HepG2 (cell line): ENCODE data around the gene TMF1. TPM values are rescaled to one million over a fixed set of nuclear protein-coding genes. Genes with fewer than 3 reads are reported as not detected.

Experiments
- CENPT ChIP-seq: sonication (generic); formaldehyde crosslinking; IDR thresholded peaks from 2 replicates; pipeline ENCODE4 v1.8.0; 2022; ENCODE audit warnings: low read depth, mild to moderate bottlenecking, moderate library complexity, missing genetic modification reagents
- HOXD1 ChIP-seq: sonication (generic); formaldehyde crosslinking; IDR thresholded peaks from 2 replicates; pipeline ENCODE4 v1.5.0; 2020; ENCODE audit warnings: missing genetic modification reagents
- MYC ChIP-seq: sonication (generic); formaldehyde crosslinking; IDR thresholded peaks from 2 replicates; pipeline ENCODE4 v1.9.0; 2021; ENCODE audit warnings: missing genetic modification reagents, borderline replicate concordance
- NFATC3 ChIP-seq: sonication (generic); formaldehyde crosslinking; IDR thresholded peaks from 2 replicates; pipeline ENCODE4 v1.5.1; 2020; ENCODE audit warnings: mild to moderate bottlenecking, missing genetic modification reagents
- SETDB1 ChIP-seq: sonication (generic); formaldehyde crosslinking; IDR thresholded peaks from 2 replicates; pipeline ENCODE4 v1.5.1; 2020; ENCODE audit warnings: missing genetic modification reagents, mild to moderate bottlenecking, borderline replicate concordance
- ZNF431 ChIP-seq: sonication (generic); formaldehyde crosslinking; IDR thresholded peaks from 2 replicates; pipeline ENCODE4 v1.9.0; 2022; ENCODE audit warnings: missing genetic modification reagents, low read depth, mild to moderate bottlenecking, borderline replicate concordance
- ZNF546 ChIP-seq: sonication (generic); formaldehyde crosslinking; conservative IDR thresholded peaks from 2 replicates; pipeline ENCODE4 v1.8.1; 2023; ENCODE audit warnings: mild to moderate bottlenecking, missing genetic modification reagents
- ZNF7 ChIP-seq: IDR thresholded peaks from 2 replicates; pipeline ENCODE4 v1.6.1; 2016; ENCODE audit warnings: missing biosample characterization, missing genetic modification reagents
- ZNF878 ChIP-seq: sonication (generic); formaldehyde crosslinking; IDR thresholded peaks from 2 replicates; pipeline ENCODE4 v1.8.1; 2023; ENCODE audit warnings: mild to moderate bottlenecking, missing genetic modification reagents, moderate library complexity
- polyA plus RNA-seq, 8 experiments: library from polyadenylated mRNA; depleted of rRNA in 3 of 8; stranded (reverse) in 7 of 8; unstranded in 1 of 8; fragments of >200 nt; fragmentation: Illumina TruSeq in 4 of 8; extraction: Trizol in 4 of 8; gene quantifications; 2 replicates each; pipeline versions ENCODE4 v1.2.1 to v1.2.3, GENCODE V29; 2011 to 2016; ENCODE audit warnings: low read depth in 4 of 8, missing spikeins in 1 of 8, mixed read lengths in 1 of 8; ENCODE audit not compliant: insufficient read depth in 1 of 8
- total RNA-seq, 5 experiments: library from RNA; depleted of rRNA; stranded (reverse); fragments of >200 nt; fragmentation: Illumina TruSeq; extraction: Trizol; gene quantifications; 2 replicates each; pipeline ENCODE4 v1.2.3, GENCODE V29; 2016; ENCODE audit warnings: low read depth in 1 of 5
- TF ChIP-seq, protein P1 (sequence below), 2 experiments: sonication (generic) in 1 of 2; formaldehyde crosslinking in 1 of 2; IDR thresholded peaks; 2 replicates each; pipeline versions ENCODE4 v1.5.1 to v1.6.1; 2011 to 2020; ENCODE audit warnings: borderline replicate concordance in 1 of 2, low read depth in 1 of 2, low read length in 1 of 2, mild to moderate bottlenecking in 1 of 2, missing genetic modification reagents in 1 of 2, moderate library complexity in 1 of 2
- TF ChIP-seq, protein P2 (sequence below): sonication (generic); formaldehyde crosslinking; IDR thresholded peaks from 2 replicates; pipeline ENCODE4 v1.5.1; 2020; ENCODE audit warnings: missing genetic modification reagents, mild to moderate bottlenecking, borderline replicate concordance
- TF ChIP-seq, protein P3 (sequence below): sonication (generic); formaldehyde crosslinking; IDR thresholded peaks from 2 replicates; pipeline ENCODE4 v1.8.1; 2022; ENCODE audit warnings: low read depth, mild to moderate bottlenecking, missing genetic modification reagents
- TF ChIP-seq, protein P4 (sequence below): sonication (generic); formaldehyde crosslinking; IDR thresholded peaks from 2 replicates; pipeline ENCODE4 v1.4.0; 2020; ENCODE audit warnings: mild to moderate bottlenecking, missing genetic modification reagents, borderline replicate concordance

The TMF1 gene
- total and polyA plus RNA-seq, 2 of the 13 experiments (the other 11 are each of a cell fraction or from before 2014, with no cell fraction given), result 12.1 to 38.4 TPM

DNA sequence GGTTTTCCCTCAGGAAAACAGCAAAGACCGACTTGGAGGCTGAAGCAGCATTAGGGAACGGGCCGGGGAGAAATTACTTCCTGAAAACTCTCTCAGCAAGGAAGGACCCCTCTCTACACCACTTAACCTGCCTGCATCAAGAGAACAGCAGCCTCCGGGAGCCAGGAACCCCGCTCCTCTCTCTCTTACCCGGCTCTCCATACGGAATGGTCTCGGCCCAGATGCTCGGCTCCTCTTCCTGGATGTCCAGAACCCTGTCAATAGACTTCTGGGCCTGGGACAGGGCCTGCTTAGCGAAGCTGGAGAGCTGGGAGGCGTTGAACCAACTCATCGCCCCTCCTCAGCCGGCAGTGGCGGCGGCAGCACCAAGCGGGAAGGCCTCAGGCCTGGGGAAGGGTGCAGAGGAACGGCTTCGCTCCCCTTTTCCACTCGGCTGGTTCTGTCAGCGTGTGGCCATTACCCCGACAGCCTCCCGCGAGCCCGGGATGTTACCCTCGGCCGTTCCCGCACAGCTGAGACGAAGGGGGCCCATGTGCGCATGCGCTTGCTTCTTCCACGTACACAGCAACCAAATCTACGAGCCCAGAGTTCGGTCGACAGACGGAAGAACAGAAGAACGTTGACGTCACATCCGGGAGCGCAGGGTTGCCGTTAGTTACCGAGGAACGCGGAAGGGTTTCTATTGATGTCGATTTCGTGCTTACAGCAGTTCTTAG is at the start of gene TMF1 (continued):
- TF ChIP-seq, protein P1, sequence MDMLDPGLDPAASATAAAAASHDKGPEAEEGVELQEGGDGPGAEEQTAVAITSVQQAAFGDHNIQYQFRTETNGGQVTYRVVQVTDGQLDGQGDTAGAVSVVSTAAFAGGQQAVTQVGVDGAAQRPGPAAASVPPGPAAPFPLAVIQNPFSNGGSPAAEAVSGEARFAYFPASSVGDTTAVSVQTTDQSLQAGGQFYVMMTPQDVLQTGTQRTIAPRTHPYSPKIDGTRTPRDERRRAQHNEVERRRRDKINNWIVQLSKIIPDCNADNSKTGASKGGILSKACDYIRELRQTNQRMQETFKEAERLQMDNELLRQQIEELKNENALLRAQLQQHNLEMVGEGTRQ (IDR thresholded peaks at IDR 0.05; ENCODE audit: low read depth, low read length), result no peak
- TF ChIP-seq, protein P1 (CRISPR knock-in tag; IDR thresholded peaks at IDR 0.05; ENCODE audit: borderline replicate concordance), result no peak
- TF ChIP-seq ZNF546, result no peak
- TF ChIP-seq, protein P2, sequence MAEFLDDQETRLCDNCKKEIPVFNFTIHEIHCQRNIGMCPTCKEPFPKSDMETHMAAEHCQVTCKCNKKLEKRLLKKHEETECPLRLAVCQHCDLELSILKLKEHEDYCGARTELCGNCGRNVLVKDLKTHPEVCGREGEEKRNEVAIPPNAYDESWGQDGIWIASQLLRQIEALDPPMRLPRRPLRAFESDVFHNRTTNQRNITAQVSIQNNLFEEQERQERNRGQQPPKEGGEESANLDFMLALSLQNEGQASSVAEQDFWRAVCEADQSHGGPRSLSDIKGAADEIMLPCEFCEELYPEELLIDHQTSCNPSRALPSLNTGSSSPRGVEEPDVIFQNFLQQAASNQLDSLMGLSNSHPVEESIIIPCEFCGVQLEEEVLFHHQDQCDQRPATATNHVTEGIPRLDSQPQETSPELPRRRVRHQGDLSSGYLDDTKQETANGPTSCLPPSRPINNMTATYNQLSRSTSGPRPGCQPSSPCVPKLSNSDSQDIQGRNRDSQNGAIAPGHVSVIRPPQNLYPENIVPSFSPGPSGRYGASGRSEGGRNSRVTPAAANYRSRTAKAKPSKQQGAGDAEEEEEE (CRISPR knock-in tag), result no peak; the same call in 1 of the 2 replicates
- peak; percentile 34; the same call in 1 of the 2 replicates for TF ChIP-seq MYC (CRISPR knock-in tag)
- TF ChIP-seq SETDB1 (CRISPR knock-in tag), result no peak
- TF ChIP-seq, protein P3, sequence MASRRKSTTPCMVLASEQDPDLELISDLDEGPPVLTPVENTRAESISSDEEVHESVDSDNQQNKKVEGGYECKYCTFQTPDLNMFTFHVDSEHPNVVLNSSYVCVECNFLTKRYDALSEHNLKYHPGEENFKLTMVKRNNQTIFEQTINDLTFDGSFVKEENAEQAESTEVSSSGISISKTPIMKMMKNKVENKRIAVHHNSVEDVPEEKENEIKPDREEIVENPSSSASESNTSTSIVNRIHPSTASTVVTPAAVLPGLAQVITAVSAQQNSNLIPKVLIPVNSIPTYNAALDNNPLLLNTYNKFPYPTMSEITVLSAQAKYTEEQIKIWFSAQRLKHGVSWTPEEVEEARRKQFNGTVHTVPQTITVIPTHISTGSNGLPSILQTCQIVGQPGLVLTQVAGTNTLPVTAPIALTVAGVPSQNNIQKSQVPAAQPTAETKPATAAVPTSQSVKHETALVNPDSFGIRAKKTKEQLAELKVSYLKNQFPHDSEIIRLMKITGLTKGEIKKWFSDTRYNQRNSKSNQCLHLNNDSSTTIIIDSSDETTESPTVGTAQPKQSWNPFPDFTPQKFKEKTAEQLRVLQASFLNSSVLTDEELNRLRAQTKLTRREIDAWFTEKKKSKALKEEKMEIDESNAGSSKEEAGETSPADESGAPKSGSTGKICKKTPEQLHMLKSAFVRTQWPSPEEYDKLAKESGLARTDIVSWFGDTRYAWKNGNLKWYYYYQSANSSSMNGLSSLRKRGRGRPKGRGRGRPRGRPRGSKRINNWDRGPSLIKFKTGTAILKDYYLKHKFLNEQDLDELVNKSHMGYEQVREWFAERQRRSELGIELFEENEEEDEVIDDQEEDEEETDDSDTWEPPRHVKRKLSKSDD (CRISPR knock-in tag), result no peak
- TF ChIP-seq ZNF878 (CRISPR knock-in tag), result peak; percentile 20; the same call in 1 of the 2 replicates
- TF ChIP-seq HOXD1 (CRISPR knock-in tag), result no peak
- TF ChIP-seq NFATC3 (CRISPR knock-in tag), result no peak
- no peak for TF ChIP-seq ZNF7 (CRISPR knock-in tag)
- no peak for TF ChIP-seq CENPT (CRISPR knock-in tag)
- TF ChIP-seq, protein P4, sequence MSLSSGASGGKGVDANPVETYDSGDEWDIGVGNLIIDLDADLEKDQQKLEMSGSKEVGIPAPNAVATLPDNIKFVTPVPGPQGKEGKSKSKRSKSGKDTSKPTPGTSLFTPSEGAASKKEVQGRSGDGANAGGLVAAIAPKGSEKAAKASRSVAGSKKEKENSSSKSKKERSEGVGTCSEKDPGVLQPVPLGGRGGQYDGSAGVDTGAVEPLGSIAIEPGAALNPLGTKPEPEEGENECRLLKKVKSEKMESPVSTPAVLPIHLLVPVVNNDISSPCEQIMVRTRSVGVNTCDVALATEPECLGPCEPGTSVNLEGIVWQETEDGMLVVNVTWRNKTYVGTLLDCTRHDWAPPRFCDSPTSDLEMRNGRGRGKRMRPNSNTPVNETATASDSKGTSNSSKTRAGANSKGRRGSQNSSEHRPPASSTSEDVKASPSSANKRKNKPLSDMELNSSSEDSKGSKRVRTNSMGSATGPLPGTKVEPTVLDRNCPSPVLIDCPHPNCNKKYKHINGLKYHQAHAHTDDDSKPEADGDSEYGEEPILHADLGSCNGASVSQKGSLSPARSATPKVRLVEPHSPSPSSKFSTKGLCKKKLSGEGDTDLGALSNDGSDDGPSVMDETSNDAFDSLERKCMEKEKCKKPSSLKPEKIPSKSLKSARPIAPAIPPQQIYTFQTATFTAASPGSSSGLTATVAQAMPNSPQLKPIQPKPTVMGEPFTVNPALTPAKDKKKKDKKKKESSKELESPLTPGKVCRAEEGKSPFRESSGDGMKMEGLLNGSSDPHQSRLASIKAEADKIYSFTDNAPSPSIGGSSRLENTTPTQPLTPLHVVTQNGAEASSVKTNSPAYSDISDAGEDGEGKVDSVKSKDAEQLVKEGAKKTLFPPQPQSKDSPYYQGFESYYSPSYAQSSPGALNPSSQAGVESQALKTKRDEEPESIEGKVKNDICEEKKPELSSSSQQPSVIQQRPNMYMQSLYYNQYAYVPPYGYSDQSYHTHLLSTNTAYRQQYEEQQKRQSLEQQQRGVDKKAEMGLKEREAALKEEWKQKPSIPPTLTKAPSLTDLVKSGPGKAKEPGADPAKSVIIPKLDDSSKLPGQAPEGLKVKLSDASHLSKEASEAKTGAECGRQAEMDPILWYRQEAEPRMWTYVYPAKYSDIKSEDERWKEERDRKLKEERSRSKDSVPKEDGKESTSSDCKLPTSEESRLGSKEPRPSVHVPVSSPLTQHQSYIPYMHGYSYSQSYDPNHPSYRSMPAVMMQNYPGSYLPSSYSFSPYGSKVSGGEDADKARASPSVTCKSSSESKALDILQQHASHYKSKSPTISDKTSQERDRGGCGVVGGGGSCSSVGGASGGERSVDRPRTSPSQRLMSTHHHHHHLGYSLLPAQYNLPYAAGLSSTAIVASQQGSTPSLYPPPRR (CRISPR knock-in tag), result peak; percentile 7; the same call in 1 of the 2 replicates
- no peak for TF ChIP-seq ZNF431 (CRISPR knock-in tag)
